Panc1 (cell line): ENCODE measurements around the gene FGF14. TPM values are rescaled to one million over a fixed set of nuclear protein-coding genes. Genes with fewer than 3 reads are reported as not detected.

Experiments used
- ATAC-seq: fragments of 200-7000 bp; cut with Tn5 transposase; 2 replicates; pipeline ENCODE4 v1.9.1; 2020; ENCODE audit warnings: mild to moderate bottlenecking, moderate library complexity
- BruUV-seq: library from RNA; stranded (reverse); fragments of 400-500 nt; replicated peaks from 2 replicates; lab custom pipeline; 2021; lab: Mats Ljungman, UMichigan
- CTCF ChIA-PET: fragments of 300-600 bp; sonication (Branson Sonifier 250); formaldehyde crosslinking; loops from one replicate; lab custom pipeline; 2022; ENCODE audit warnings: antibody characterized with exemption; lab: Charles Lee
- POLR2A ChIA-PET: fragments of 300-600 bp; sonication (Branson Sonifier 250); formaldehyde crosslinking; loops from one replicate; lab custom pipeline; 2022; ENCODE audit warnings: antibody characterized with exemption; lab: Charles Lee
- DNase-seq: peaks from one replicate; pipeline ENCODE4 v3.0.0-alpha.2; 2010; ENCODE audit warnings: low read depth, low spot score
- H3K27ac ChIP-seq: 2 replicates; pipeline ENCODE4 v1.5.1; 2011; ENCODE audit warnings: mild to moderate bottlenecking, low read length, inconsistent platforms
- H3K27me3 ChIP-seq: fragments of 200-500 bp; sonication (Bioruptor generic); 2 replicates; pipeline ENCODE4 v1.6.0; 2014; ENCODE audit warnings: low read length, inconsistent platforms; ENCODE audit not compliant: control insufficient read depth, insufficient read depth
- H3K36me3 ChIP-seq: fragments of 200-500 bp; sonication (Bioruptor generic); 2 replicates; pipeline ENCODE4 v1.5.1; 2014; ENCODE audit warnings: inconsistent platforms, mild to moderate bottlenecking, low read length, moderate library complexity; ENCODE audit not compliant: control insufficient read depth, insufficient read depth
- H3K4me1 ChIP-seq: 2 replicates; pipeline ENCODE4 v1.5.1; 2011; ENCODE audit warnings: inconsistent platforms, mild to moderate bottlenecking, low read length, moderate library complexity; ENCODE audit not compliant: control insufficient read depth, insufficient read depth
- H3K4me3 ChIP-seq, 2 experiments: 2 replicates each; pipeline ENCODE4 v1.5.1; 2011 to 2012; ENCODE audit warnings: low read depth in 2 of 2, low read length in 2 of 2, mild to moderate bottlenecking in 2 of 2, inconsistent platforms in 1 of 2, moderate library complexity in 1 of 2
- H3K9me3 ChIP-seq: fragments of 200-500 bp; sonication (Bioruptor generic); 2 replicates; pipeline ENCODE4 v1.5.1; 2014; ENCODE audit warnings: low read depth, mild to moderate bottlenecking, inconsistent platforms, low read length, moderate library complexity; ENCODE audit not compliant: control insufficient read depth, insufficient read depth
- POLR2AphosphoS5 ChIP-seq: IDR thresholded peaks from 2 replicates; pipeline ENCODE4 v1.6.1; 2012; ENCODE audit warnings: mild to moderate bottlenecking, low read depth, low read length, moderate library complexity
- SIN3A ChIP-seq: IDR thresholded peaks from 2 replicates; pipeline ENCODE4 v1.6.1; 2012; ENCODE audit warnings: low read depth, mild to moderate bottlenecking, low read length, moderate library complexity, borderline replicate concordance; ENCODE audit not compliant: insufficient read depth
- TCF7L2 ChIP-seq: IDR thresholded peaks from 2 replicates; pipeline ENCODE4 v1.6.1; 2011; ENCODE audit warnings: mild to moderate bottlenecking, low read depth, low read length, inconsistent platforms
- in situ Hi-C: cut with HindIII; loops from 2 replicates; pipeline ENCODE4 v1.10.0; 2016; ENCODE audit warnings: low sequenced_read_pairs, low pct_unique_long_range_greater_than_20kb
- intact Hi-C: fragments of 100-400 bp; cut with micrococcal nuclease; formaldehyde crosslinking; loops from one replicate; pipeline ENCODE4 v1.10.0; 2022; ENCODE audit not compliant: unreplicated experiment
- total RNA-seq: library from RNA; stranded (reverse); gene quantifications from one replicate; pipeline ENCODE4 v1.2.1, GENCODE V29; 2021; ENCODE audit not compliant: unreplicated experiment
- TF ChIP-seq, protein P1 (sequence below), 2 experiments: IDR thresholded peaks; 2 replicates each; pipeline ENCODE4 v1.6.1; 2011 to 2012; ENCODE audit warnings: low read depth in 2 of 2, control low read depth in 1 of 2, low read length in 1 of 2, mild to moderate bottlenecking in 1 of 2, moderate library complexity in 1 of 2; ENCODE audit not compliant: insufficient read depth in 1 of 2
- TF ChIP-seq, protein P2 (sequence below): fragments of 450-650 bp; IDR thresholded peaks from 2 replicates; pipeline ENCODE4 v1.5.1; 2017; ENCODE audit warnings: mild to moderate bottlenecking

Gene FGF14
- total RNA-seq, 1 experiment from 2014 or later: 0.03 TPM

DNA sequence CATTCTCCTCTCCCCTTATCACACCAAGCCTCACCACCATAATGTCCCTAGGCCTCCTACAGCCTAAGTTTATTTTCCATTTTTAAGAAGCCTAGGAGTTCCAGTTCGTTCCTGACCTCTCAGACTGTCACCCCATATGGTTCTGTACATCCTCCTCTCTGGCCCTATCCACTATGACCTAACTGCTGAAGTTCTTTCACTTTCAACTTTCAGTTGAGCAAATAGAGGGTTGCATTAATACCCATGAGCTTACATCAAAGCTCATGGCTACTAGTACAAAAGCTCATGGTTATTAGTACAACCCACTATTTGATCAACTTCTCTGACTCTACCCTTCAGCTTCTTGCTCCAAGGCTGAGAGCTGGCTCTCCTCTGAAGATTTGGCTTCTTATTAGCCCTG is 72.9 kb downstream of the FGF14 start:
- no peak for TF ChIP-seq POLR2AphosphoS5
- Histone ChIP-seq H3K36me3 (no peaks in the 10 kb centered on the region), H3K4me1 (no peaks in the 10 kb centered on the region), H3K27ac (no peak overlapping the region), H3K9me3 (no peaks in the 10 kb centered on the region), H3K27me3 (no peaks in the 10 kb centered on the region), H3K4me3 (no peak overlapping the region)
- BruUV-seq: no TSS peak
- in situ Hi-C loops (no loop called here), intact Hi-C loops (no loop called here)
- DNase-seq (no peak), ATAC-seq (no peak)
- ChIA-PET POLR2A (no interaction called here), CTCF (no interaction called here)

DNA sequence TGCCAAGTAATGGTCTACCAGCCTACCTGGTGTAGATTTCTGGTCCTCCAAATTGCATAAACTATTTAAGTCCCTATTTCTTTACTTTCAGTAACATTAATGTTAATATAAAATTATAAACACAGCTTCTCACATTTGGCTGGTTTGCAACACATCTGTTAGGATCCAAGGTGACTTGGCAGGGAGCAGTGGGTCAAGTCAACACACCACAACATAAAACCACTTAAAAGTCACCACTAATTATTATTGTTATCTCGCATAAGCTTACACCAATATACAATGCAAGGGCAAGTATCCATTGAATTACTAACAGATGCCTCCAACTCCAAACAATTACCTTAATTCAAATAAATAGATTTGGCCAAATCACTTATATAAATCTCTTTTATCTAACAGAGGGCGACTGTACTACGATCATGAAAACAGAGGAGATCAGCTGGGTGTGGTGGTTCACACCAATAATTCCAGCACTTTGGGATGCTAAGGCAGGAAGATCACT is 74.7 kb downstream of the FGF14 start:
- H3K36me3 ChIP-seq: no peaks in the 10 kb centered on the region
- ChIA-PET POLR2A (no interaction called here), CTCF (no interaction called here)
- ATAC-seq: no peak
- no peak for DNase-seq
- no TSS peak for BruUV-seq
- TF ChIP-seq SIN3A: no peak
- TF ChIP-seq, protein P1, sequence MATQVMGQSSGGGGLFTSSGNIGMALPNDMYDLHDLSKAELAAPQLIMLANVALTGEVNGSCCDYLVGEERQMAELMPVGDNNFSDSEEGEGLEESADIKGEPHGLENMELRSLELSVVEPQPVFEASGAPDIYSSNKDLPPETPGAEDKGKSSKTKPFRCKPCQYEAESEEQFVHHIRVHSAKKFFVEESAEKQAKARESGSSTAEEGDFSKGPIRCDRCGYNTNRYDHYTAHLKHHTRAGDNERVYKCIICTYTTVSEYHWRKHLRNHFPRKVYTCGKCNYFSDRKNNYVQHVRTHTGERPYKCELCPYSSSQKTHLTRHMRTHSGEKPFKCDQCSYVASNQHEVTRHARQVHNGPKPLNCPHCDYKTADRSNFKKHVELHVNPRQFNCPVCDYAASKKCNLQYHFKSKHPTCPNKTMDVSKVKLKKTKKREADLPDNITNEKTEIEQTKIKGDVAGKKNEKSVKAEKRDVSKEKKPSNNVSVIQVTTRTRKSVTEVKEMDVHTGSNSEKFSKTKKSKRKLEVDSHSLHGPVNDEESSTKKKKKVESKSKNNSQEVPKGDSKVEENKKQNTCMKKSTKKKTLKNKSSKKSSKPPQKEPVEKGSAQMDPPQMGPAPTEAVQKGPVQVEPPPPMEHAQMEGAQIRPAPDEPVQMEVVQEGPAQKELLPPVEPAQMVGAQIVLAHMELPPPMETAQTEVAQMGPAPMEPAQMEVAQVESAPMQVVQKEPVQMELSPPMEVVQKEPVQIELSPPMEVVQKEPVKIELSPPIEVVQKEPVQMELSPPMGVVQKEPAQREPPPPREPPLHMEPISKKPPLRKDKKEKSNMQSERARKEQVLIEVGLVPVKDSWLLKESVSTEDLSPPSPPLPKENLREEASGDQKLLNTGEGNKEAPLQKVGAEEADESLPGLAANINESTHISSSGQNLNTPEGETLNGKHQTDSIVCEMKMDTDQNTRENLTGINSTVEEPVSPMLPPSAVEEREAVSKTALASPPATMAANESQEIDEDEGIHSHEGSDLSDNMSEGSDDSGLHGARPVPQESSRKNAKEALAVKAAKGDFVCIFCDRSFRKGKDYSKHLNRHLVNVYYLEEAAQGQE (IDR thresholded peaks at IDR 0.05; ENCODE audit: insufficient read depth in 1 of 2, low read depth in 2 of 2, low read length in 1 of 2): no peak
- TF ChIP-seq POLR2AphosphoS5: no peak
- H3K27me3 ChIP-seq: no peaks in the 10 kb centered on the region
- no peaks in the 10 kb centered on the region for H3K4me1 ChIP-seq
- in situ Hi-C loops: no loop called here
- no peak overlapping the region for H3K4me3 ChIP-seq
- H3K27ac ChIP-seq: no peak overlapping the region
- H3K9me3 ChIP-seq: no peaks in the 10 kb centered on the region
- intact Hi-C loops: no loop called here

DNA sequence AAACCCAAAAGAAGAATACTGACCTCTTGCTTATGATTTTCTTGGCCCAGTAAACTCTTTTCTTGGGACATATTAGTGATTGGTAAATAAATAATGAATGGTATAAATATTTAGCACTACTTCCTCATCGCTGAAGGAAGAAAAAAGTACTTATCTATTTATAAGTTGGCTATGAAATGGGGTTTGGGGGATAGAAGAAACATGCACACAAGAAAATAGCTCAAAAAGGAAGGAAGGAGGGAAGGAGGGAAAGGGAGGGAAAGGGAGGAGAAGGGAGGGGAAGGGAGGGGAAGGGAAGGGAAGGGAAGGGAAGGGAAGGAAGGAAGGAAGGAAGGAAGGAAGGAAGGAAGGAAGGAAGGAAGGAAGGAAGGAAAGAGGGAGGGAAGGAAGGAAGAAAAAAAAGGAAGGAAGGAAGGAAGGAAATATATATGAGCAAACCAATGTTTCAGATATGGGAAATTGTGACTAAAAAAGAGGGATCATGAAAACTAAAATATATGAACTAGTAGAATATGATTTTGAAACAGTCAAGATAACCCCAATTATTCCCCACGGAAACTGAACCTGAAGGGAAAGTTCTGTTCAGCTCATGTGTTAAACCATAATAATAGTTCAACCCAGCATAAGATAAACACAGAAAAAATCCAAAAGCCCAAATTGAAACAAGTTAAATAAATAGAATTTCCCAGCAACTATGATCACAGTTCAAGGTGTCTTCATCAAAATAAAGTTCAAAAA is 75.3 kb downstream of the FGF14 start:
- no peak overlapping the region for H3K27ac ChIP-seq
- no peaks in the 10 kb centered on the region for H3K4me1 ChIP-seq
- H3K27me3 ChIP-seq: no peaks in the 10 kb centered on the region
- no peak for DNase-seq
- CTCF ChIA-PET: no interaction called here
- ATAC-seq: no peak
- POLR2A ChIA-PET: no interaction called here
- H3K36me3 ChIP-seq: no peaks in the 10 kb centered on the region
- H3K9me3 ChIP-seq: no peaks in the 10 kb centered on the region
- H3K4me3 ChIP-seq: no peak overlapping the region
- TF ChIP-seq, protein P2, sequence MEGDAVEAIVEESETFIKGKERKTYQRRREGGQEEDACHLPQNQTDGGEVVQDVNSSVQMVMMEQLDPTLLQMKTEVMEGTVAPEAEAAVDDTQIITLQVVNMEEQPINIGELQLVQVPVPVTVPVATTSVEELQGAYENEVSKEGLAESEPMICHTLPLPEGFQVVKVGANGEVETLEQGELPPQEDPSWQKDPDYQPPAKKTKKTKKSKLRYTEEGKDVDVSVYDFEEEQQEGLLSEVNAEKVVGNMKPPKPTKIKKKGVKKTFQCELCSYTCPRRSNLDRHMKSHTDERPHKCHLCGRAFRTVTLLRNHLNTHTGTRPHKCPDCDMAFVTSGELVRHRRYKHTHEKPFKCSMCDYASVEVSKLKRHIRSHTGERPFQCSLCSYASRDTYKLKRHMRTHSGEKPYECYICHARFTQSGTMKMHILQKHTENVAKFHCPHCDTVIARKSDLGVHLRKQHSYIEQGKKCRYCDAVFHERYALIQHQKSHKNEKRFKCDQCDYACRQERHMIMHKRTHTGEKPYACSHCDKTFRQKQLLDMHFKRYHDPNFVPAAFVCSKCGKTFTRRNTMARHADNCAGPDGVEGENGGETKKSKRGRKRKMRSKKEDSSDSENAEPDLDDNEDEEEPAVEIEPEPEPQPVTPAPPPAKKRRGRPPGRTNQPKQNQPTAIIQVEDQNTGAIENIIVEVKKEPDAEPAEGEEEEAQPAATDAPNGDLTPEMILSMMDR: no peak
- TF ChIP-seq, protein P1 (IDR thresholded peaks at IDR 0.05; ENCODE audit: insufficient read depth in 1 of 2, low read depth in 2 of 2, low read length in 1 of 2): no peak
- TF ChIP-seq TCF7L2 (no peak), POLR2AphosphoS5 (no peak), SIN3A (no peak)
- in situ Hi-C loops (no loop called here), intact Hi-C loops (no loop called here)
- no TSS peak for BruUV-seq
